Non-pigmented ciliary epithelial cell (primary cell): ENCODE results near the gene BAHCC1.

Source experiments
- DNase-seq: peaks from one replicate; pipeline ENCODE4 v3.0.0-alpha.2; 2010; ENCODE audit warnings: low read depth

The BAHCC1 gene

DNA sequence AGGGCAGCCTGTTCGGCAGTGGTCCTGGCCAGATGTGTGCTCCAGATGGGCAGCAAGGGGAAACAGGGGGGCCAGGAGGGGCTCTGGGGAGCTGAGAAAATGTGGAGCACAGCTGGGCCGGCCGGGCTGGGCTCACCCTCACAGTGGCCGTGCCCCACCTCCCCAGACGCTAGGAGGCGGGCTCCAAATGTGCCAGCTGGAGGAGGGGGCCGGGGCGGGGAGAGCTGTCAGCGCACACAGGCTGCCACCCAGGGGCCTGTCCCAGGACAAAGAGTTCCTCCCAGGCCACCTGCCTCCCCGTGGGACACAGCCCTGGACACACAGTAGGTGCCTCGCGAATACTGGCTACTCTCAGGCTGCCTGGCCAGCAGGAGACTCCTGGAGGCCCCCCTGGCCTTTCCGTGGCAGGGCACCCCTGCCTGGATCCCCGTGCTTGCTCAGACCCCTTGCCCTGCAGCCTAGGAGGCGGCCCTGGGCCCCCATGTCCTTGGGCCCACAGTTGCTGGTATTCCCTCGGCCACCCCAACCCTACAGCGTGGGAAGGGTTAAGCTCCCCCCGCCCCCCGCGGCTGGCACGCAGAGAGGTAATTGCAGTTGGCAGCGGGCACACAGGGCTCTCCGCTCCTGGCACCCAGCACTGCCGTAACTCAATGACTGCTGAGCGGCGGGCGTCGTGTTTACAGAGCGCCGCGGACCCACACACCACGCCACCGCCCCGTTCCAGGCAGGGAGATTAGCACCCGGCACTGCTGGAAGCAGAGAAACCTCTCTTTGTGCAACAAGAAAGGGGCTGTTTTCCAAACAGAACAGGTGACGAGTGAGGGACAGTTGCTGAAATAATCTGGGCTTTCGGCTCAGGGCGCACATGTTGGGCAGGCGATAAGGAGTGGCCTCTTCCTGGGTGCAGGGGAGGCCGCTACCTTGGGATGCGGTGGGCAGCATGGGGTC lies 32.2 kb downstream of the BAHCC1 start:
- no peak for DNase-seq

DNA sequence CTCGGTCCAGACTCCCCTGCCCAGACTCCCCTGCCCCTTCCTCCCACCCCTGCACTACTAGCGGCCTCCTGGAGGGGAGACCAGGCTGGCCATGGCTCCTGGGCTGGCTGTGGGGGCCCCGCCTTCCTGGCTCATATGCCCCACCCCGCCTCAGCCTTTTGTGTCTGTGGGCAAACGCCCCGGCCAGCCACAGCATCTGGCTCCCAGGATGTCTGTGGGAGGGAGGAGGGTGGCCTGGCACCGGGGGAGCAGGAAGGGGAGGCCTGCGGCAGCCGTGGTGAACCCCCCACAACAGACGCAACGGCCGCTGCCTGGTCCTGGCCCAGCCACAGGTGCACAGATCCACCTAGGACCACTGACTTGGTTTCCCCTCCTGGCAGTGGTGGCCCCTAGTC lies 32.9 kb downstream of the BAHCC1 start:
- no peak for DNase-seq

DNA sequence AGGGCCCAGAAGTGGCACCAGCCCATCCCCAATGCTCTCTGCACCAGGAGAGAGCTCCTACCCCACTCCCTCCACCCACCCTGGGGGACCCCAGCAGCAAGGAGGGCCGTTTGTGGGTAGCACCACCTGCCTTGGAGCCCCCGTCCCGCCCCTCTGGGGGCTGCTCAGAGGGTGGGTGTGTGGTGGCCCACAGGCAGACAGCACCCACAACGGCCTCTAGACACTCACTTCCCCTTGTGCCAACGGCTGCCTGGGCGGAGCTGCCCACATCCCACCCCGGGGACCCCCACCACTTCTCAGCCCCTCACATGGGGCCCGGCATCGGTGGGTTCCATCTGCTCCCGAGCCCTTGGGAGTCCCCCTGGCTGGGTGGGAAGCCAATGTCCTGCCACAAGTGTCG lies 33.3 kb downstream of the BAHCC1 start:
- DNase-seq, result no peak

DNA sequence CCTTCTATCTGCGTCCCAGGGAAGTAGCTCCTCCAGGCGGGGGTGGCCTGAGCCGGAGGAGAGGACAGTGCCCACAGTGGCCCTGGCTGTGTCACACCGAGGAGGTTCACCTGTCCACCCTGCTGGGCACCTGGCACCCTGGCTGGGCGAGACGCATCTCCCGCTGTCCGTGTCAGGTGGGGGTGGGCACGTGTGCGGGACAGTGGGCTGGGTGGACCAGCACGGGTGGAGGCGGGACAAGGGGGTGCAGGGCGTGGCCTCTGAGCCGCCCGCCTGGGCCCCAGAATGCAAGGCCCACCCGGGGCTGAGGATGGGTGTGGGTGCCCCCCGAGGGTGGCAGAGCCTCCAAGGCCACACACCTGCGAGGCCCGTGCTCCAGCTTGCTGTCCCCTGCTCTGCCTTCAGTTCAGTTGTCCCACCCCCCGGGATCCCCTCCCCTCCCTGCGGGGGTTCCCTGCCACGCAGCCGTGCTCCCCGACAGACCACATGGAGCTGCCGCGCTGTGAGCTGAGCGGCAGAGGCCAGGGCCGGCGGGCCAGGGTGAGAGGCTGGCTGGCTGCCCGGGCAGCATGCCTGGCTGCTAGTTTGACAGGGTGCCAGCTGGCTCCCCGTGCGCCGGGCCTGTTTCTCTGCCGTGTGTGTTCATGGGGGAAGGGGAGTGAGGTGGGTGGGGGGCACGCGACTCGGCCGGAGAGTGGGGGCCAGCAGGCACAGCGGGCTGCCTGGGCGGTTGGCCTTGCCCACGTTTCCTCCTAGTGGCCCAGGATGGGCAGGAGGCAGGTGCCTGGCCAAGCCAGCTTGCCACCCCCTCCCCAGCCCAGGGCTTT lies 33.9 kb downstream of the BAHCC1 start:
- no peak for DNase-seq

DNA sequence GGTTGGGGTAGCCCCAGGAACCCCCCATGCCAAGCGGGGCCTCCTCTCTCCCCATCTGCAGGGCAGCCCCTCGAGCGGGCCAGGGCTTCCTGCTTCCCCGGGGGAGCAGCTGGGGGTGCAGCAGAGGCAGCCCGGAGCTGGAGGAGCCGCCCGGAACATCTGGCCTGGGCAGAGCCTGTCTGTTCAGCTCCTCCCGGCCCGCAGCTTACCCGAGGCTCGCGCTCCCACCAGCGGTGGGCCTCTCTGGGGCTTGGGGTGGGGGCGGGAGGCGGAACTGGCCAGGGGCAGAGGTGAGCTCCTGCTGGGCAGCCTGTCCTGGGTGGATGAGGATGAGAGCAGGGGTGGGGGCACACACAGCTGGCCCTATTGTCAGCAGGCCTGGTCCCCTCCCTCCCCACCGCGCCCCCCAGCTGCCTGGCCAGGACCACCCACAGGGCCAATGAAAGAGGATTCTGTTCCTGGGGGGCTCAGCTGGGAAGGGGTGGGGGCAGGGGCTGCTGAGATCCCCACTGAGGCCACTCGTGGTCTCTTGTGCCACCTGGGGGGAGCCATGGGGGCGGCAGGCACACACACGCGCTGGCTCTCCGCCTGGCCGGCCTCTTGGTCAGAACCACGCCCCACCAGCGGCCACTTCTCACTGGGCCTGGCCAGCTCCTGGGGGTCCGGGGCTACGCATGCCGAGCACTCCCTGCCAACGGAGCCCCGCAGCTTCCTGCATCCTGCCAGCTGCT lies 34.7 kb downstream of the BAHCC1 start:
- no peak for DNase-seq

DNA sequence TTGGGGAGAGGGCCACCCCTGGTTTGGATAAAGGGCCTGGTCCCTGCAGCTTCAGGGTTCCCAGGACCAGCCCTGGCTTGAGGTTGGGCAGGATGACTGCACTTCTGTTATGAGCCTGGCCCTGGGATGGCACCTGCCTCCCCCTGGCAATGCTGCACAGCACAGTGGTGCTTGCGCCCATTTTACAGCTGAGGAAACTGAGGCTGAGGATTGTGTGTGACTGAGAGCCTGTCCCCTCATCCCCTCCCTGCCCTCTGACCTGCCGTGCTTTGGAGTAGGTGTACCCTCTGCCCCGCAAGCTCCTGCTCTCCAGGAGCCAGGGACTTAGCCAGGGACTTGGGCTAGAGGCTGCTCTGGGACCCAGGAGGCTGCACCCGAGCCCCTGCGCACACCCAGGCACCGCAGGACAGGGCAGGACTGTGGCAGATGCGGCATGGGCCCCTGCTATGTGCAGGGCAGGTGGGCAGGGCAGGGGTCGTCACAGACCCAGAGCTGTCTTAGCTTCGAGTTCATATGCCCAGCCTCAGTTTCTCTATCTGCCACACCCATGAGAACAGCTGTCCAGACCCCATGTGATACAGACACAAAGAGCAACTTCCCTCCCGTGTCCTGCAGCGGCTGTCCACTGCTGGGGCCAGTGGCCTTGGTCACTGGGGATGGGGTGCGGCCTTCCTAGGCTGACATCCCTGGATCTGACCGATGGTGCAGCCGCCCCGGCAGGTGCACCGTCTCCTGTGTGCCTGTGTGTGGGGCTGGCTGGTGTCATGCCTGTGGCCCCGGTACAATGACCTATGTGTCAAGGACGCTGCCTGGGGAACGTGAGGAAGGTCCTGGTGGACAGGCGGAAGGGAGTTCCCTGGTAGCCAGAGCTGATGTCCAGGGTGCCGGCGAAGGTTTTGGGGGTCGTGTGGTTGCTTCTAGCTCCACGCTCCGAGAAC lies 36.6 kb downstream of the BAHCC1 start:
- no peak for DNase-seq

DNA sequence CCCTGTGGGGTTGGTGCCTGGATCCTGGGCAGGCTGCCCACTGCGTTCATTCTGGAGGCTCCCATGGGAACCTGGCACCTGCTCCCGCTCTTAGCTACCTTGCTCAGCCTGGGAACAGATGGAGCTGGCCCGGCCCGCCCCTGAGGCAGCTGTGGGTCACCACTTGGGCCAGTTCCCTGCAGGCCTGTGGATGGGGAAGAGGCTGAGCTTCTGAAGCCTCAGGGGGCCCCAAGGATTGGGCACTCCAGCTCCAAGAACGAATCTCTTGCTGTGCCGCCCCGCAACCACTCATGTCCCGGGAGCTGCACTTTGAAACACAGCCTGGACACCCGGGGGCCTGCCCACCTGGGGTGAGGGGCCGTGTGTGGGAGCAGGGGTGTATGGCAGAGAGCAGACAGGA lies 37.7 kb downstream of the BAHCC1 start:
- DNase-seq, result no peak

DNA sequence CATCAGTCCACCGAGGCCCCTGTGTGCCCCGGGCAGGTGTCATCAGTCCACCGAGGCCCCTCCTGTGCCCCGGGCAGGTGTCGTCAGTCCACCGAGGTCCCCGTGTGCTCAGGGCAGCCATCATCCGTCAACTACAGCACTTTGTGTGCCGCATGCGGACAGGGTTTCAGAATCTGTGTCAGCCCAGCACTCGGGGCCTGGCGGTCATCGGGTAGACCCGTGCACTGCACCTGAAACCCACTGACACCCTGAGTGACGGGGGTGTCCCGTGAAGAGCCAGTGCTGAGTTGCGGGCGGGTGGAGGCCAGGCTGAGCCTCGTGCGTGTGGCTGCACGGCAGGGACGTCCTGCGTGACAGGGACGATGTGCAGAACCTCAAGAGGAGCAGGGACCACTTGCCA lies 38.4 kb downstream of the BAHCC1 start:
- no peak for DNase-seq

DNA sequence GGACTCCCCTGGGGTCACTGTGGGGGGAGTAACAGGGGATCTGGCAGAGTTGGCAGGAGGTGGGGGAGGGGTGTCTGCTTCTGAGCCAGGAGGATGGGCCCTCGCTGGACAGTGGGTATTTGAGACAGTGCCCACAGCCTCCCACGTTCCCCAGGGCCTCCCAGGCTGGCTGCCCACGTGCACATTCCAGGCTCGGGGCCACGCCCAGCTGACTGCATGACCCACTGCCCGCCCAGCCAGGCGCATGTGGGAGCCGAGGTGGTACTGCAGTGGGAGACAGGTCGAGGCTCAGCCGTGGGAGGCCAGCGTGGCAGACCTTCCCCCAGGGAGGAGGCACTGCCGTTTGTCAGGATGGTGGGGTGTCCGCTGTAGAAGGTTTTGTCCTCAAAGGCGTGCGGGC lies 38.8 kb downstream of the BAHCC1 start:
- no peak for DNase-seq

DNA sequence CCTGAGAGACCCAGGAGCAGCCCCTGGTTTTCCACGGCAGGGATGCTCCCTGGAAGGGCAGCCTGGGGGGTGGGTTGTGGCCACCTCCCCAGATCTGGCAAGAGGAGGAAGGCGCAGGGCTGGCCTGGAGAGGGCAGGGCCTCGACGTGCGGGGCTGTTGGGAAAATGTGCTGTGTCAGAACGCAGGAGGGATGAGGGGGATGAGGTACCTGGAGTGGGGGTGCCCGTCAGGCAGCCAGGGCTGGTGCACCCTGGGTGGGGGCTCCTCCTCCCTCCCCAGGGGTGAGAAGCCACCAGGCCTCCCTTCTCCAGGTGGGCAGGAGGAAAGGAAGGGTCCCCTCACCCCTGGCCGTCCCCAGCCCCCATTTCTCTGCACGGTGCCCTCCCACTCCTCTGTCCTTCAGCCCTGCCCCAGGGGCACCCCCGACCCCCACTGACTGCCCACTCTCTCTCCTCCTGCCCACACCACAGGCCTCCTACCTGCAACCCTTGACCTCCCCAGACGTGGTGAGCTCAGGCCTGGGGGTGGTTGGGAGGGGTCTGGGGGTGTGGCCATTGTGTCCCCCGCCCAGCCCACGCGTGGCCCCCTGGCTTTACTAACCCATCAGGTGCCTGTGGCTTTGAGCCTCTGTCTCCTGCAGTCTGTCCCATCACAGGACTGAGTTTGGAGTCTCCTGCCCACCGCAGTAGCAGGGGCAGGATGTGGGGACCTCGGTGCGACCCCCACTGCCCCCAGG lies 39.6 kb downstream of the BAHCC1 start:
- no peak for DNase-seq

DNA sequence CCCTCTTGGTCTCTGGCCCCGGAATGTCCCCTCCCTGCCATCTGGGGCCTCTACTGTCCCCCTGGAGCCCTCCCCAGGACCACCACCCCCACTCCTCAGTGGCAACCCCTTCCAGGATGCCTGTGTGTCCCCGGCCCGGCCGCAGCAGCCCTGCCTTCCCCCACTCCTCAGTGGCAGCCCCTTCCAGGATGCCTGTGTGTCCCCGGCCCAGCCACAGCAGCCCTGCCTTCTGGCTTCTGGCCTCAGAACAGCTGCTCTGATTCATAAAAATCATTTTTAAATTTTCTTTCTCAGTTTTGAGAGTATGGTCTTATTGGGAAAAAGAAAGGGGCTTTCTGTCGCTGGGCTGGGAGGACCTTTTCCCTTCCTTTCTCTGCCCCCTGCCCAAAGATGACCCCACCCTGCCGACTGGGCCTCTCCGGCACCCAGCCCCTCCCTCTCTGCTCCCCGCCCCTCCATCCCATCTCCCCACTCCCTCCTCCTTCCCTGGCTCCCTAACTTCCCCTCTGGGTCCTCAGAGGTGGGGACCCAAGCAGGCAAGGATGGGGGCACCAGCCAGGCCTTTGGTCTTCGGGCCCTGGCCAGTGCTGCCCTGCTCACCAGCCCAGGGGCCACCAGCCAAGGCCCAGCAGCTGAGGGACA lies 40.5 kb downstream of the BAHCC1 start:
- no peak for DNase-seq

DNA sequence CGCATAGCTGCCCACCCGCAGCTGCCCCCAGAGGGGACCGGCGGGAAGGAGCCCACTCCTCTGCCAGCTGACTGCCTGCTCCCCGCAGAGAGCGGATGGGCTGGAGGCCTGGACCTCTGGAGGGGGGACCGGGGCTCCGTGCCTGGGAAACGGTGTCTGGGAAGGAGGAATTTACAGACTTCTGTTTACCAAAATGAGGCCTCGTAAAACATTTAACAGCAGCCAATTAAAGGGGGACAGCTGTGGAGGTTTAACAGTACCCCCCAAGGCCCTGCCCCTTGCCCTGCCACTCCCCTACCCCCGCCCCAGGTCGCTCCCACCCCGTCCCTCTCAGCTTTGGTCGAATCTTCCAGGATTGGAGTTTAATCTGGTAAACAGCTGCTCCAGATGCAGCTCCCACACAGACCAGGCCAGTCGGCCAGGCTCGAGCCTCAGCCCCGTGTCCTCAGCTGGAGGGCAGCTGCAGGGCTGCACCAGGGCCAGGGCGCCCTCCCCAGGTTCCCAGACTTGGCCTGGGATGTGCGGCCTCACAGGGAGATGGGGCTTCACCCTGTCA lies 41.1 kb downstream of the BAHCC1 start:
- no peak for DNase-seq

DNA sequence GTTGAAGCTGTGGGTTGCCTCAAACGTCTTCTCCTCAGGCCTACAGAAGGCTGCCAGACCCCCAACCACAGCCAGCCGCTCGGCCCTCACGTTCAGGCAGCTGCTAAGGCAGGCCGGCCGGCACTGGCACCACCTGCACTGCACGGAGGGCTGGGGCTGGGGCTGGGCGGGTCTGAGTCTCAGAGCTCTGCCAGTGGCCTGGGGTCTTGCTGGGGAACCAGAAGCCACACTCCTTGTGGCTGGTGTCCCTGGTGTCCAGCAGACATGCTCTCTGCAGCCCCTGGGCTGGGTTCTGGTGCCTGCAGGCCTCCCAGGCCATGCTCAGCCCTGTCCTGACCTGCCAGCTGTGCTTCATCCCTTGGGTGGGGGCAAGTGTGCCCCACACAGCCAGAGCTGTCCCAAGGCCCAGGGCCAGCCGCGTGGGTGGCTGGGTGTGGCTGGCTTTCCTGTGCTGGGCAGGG lies 42.0 kb downstream of the BAHCC1 start:
- DNase-seq, result no peak

DNA sequence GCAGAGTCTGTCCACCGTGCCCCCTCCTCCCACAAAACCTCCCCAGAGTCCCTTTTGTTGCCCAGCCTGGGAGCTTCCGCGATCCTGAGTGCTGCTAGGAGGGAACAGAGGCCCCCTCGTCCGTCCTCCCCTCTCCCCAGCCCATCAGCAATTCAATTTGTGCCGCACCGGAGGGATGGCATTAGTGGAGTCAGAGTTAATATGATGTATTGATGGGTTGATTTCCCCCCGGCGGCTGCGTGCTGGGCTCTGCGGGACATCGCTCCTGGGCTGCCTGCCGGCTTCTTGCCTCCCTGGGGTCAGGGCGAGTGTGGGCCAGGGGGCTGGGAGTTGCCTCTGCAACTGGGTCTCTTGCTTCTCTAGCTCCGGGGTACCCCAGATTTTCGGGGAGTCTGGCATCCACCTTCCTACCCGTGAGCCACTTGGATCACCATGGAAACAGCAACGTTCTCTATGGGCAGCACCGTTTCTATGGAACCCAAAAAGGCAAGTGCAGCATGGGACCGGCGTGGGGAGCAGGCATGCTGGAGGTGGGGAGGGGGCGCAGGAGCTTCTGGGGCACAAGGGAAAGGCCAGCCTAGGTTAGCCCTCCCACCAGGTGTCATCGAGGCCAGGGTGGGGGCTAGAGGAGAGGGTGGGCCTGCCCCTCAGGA lies 42.9 kb downstream of the BAHCC1 start:
- no peak for DNase-seq

DNA sequence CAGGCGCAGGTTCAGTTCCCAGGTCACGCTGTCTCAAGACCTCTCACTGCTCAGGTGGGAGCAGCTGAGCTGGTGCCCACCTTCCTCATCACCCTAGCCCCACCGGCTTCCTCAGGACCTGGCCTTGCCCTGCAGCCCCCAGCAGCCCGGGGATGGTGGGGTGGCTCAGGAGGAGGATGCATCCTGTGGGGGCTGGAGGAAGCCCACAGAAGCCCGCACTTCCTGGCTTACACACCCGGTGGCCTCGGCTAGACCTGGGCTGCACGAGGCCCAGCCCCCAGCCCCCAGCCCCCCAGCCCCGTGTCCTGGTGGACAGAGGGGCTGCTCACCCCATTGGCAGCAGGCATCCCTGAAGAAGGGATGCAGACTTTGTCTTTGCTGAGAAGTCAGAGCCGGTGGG lies 43.4 kb downstream of the BAHCC1 start:
- no peak for DNase-seq

DNA sequence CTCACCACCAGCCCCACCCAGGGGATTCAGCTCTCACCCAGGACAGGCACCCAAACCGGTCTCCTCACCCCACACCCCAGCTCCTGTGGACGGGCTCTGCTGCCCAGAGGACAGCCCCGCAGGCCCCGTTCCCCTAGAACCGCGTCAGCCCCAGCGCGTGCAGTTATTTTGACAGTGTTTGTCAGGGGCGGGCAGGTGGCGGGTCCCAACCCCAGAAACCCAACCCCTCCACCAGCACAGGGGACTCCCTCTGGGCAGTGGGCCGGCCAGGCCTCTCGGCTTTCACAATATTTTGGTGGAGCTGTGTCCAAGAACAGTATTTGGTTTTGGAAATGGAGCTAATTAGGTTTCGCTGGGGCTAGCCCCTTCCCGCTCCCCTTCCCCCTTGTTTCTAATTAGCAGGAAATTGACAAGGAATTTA lies 44.8 kb downstream of the BAHCC1 start:
- no peak for DNase-seq

DNA sequence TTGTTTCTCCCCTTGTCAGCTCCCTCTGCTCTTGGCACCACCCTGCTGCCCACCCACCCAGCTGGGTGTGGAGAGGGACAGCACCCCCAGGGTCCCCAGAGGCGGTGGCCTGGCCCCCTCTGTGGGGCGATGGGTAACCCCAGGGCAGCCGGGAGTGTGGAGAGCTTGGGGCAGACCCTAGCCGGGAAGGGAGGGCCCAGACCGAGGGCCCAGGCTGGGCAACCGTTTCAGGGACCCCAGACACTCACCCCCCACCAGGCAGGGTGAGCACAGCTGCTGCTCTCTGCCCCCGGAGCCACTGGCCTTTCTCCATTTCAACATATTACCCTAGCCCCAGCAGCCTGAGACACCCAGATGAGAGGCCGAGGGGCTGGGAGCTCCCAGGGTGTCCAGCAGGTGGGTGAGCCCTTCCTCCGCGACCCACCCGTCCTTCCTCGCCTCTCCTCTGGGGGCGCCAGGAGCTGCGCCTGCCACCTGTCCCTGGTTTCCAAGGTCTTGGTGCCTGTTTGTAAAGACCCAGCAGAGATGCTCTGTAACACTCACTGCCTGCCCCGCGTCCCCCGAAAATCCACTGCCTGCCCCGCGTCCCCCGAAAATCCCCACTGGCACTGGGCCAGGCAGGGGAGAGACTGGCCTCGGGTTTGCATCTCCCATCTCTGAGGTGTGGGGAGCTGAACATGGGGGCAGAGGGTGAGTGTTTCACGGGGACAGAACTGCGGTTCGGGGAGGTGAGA lies 45.4 kb downstream of the BAHCC1 start:
- DNase-seq, result no peak

DNA sequence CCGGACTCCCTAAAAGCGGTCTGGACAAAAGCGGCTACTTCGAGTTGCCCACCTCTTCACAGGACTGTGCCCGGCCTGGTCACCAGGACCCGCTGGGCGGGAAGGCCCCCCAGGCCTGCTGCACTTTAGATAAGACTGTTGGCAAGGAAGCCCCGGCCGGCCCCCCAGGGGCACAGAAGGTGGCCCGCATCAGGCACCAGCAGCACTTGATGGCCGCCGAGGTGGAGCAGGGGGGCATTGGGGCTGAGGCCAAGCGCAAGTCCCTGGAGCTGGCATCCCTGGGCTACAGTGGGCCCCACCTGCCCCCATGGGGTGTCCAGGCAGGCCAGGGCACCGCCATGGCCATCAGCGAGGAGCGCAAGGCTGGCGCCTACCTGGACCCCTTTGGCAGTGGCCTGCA lies 47.5 kb downstream of the BAHCC1 start:
- DNase-seq, result no peak
